Measurements from ENCODE around the gene SERPINE3. TPM values are rescaled to one million over a fixed set of nuclear protein-coding genes. Genes with fewer than 3 reads are reported as not detected.

Gene SERPINE3
- polyA plus RNA-seq: not detected in 2 replicates

GRCh38 chr13:51339354-51339753 is at the start of gene SERPINE3:
SERPINE3 (plus strand) TSS chr13:51339691; CDS start chr13:51341092, 1,401 bp downstream.

Other genes starting within 250 kb of the SERPINE3 start
- gene C13orf42, start 228.4 kb upstream of the SERPINE3 start, polyA plus RNA-seq: not detected in 2 replicates
- gene FAM124A, start 117.3 kb upstream of the SERPINE3 start, polyA plus RNA-seq: 0.28 and 2.3 TPM in 2 replicates
- gene INTS6, start 113.3 kb downstream of the SERPINE3 start, polyA plus RNA-seq: 21.1 and 27.9 TPM in 2 replicates
- 3.5 and 7.4 TPM in 2 replicates for gene WDFY2, start 244.8 kb downstream of the SERPINE3 start, polyA plus RNA-seq

Data from Purkinje cell (primary cell).